ENCODE measurements around the gene TRAIP.
"Not testable (repeated sequence)": the region's sequence is repeated elsewhere in the genome, so short reads cannot be mapped to it uniquely, and the experiment has no call there.

Gene TRAIP

GRCh38 chr3:49791571-49791970, 64.8 kb downstream of the TRAIP start:
- H3K27ac ChIP-seq (ENCODE audit: low read depth, low read length): no peak overlapping the region
- no peaks in the 10 kb centered on the region for H3K27me3 ChIP-seq (ENCODE audit: control insufficient read depth, insufficient read depth, low read length)
- H3K9ac ChIP-seq (ENCODE audit: low read length): no peak overlapping the region
- no peak overlapping the region for H3K4me3 ChIP-seq (ENCODE audit: low read length)
- peaks cover 6% of the 10 kb centered on the region for H3K4me1 ChIP-seq (ENCODE audit: control insufficient read depth, insufficient read depth, low read length)
- no peaks in the 10 kb centered on the region for H3K36me3 ChIP-seq (ENCODE audit: control insufficient read depth, insufficient read depth, low read length)

GRCh38 chr3:49790626-49791411, 65.5 kb downstream of the TRAIP start:
- Histone ChIP-seq H3K9ac (ENCODE audit: low read length) (no peak overlapping the region), H3K4me1 (ENCODE audit: control insufficient read depth, insufficient read depth, low read length) (peaks cover 6% of the 10 kb centered on the region), H3K36me3 (ENCODE audit: control insufficient read depth, insufficient read depth, low read length) (no peaks in the 10 kb centered on the region), H3K27me3 (ENCODE audit: control insufficient read depth, insufficient read depth, low read length) (no peaks in the 10 kb centered on the region), H3K4me3 (ENCODE audit: low read length) (no peak overlapping the region), H3K27ac (ENCODE audit: low read depth, low read length) (no peak overlapping the region)

GRCh38 chr3:49788056-49788455, 68.3 kb downstream of the TRAIP start:
- Histone ChIP-seq H3K27me3 (ENCODE audit: control insufficient read depth, insufficient read depth, low read length) (no peaks in the 10 kb centered on the region), H3K27ac (ENCODE audit: low read depth, low read length) (no peak overlapping the region), H3K4me3 (ENCODE audit: low read length) (no peak overlapping the region), H3K4me1 (ENCODE audit: control insufficient read depth, insufficient read depth, low read length) (peaks cover 13% of the 10 kb centered on the region), H3K36me3 (ENCODE audit: control insufficient read depth, insufficient read depth, low read length) (no peaks in the 10 kb centered on the region), H3K9ac (ENCODE audit: low read length) (no peak overlapping the region)

- Histone ChIP-seq H3K27ac (ENCODE audit: low read depth, low read length) (no peak overlapping the region), H3K36me3 (ENCODE audit: control insufficient read depth, insufficient read depth, low read length) (no peaks in the 10 kb centered on the region), H3K4me1 (ENCODE audit: control insufficient read depth, insufficient read depth, low read length) (peaks cover 13% of the 10 kb centered on the region), H3K9ac (ENCODE audit: low read length) (no peak overlapping the region), H3K27me3 (ENCODE audit: control insufficient read depth, insufficient read depth, low read length) (no peaks in the 10 kb centered on the region), H3K4me3 (ENCODE audit: low read length) (no peak overlapping the region)
Measured at GRCh38 chr3:49787536-49787935, 68.8 kb downstream of the TRAIP start.

- H3K4me3 ChIP-seq (ENCODE audit: low read length): peak overlapping the region; percentile 85
Measured at GRCh38 chr3:49787182-49787464, 69.2 kb downstream of the TRAIP start.

GRCh38 chr3:49786357-49787181, 69.8 kb downstream of the TRAIP start, which contains the start of gene IP6K1:
TSS of gene IP6K1 (minus strand) at chr3:49786542. CDS start at chr3:49748040, 38,502 bp downstream.
- peaks cover 13% of the 10 kb centered on the region for H3K4me1 ChIP-seq (ENCODE audit: control insufficient read depth, insufficient read depth, low read length)
- H3K27me3 ChIP-seq (ENCODE audit: control insufficient read depth, insufficient read depth, low read length): no peaks in the 10 kb centered on the region
- H3K27ac ChIP-seq (ENCODE audit: low read depth, low read length): peak within 1 kb of the TSS; percentile 98
- peak within 1 kb of the TSS; percentile 85 for H3K4me3 ChIP-seq (ENCODE audit: low read length)
- H3K36me3 ChIP-seq (ENCODE audit: control insufficient read depth, insufficient read depth, low read length): peaks cover 1% of the 10 kb centered on the region
- H3K9ac ChIP-seq (ENCODE audit: low read length): peak within 1 kb of the TSS; percentile 92

More at GRCh38 chr3:49787182-49787464, 69.2 kb downstream of the TRAIP start:
- Histone ChIP-seq H3K4me1 (ENCODE audit: control insufficient read depth, insufficient read depth, low read length) (peaks cover 13% of the 10 kb centered on the region), H3K36me3 (ENCODE audit: control insufficient read depth, insufficient read depth, low read length) (no peaks in the 10 kb centered on the region), H3K27ac (ENCODE audit: low read depth, low read length) (peak overlapping the region; percentile 98), H3K27me3 (ENCODE audit: control insufficient read depth, insufficient read depth, low read length) (no peaks in the 10 kb centered on the region), H3K9ac (ENCODE audit: low read length) (peak overlapping the region; percentile 92)

GRCh38 chr3:49785565-49786356, 70.6 kb downstream of the TRAIP start:
- Histone ChIP-seq H3K27ac (ENCODE audit: low read depth, low read length) (peak overlapping the region; percentile 98), H3K27me3 (ENCODE audit: control insufficient read depth, insufficient read depth, low read length) (no peaks in the 10 kb centered on the region), H3K4me1 (ENCODE audit: control insufficient read depth, insufficient read depth, low read length) (peaks cover 13% of the 10 kb centered on the region), H3K36me3 (ENCODE audit: control insufficient read depth, insufficient read depth, low read length) (peaks cover 6% of the 10 kb centered on the region), H3K9ac (ENCODE audit: low read length) (peak overlapping the region; percentile 28), H3K4me3 (ENCODE audit: low read length) (peak overlapping the region; percentile 66)

GRCh38 chr3:49782277-49782676, 74.1 kb downstream of the TRAIP start:
- H3K4me1 ChIP-seq (ENCODE audit: control insufficient read depth, insufficient read depth, low read length): peaks cover 19% of the 10 kb centered on the region
- H3K27ac ChIP-seq (ENCODE audit: low read depth, low read length); H3K9ac ChIP-seq (ENCODE audit: low read length); H3K36me3 ChIP-seq (ENCODE audit: control insufficient read depth, insufficient read depth, low read length); H3K27me3 ChIP-seq (ENCODE audit: control insufficient read depth, insufficient read depth, low read length); H3K4me3 ChIP-seq (ENCODE audit: low read length): not testable (repeated sequence)

- Histone ChIP-seq H3K9ac (ENCODE audit: low read length) (no peak overlapping the region), H3K4me3 (ENCODE audit: low read length) (no peak overlapping the region), H3K4me1 (ENCODE audit: control insufficient read depth, insufficient read depth, low read length) (peaks cover 13% of the 10 kb centered on the region), H3K36me3 (ENCODE audit: control insufficient read depth, insufficient read depth, low read length) (peaks cover 6% of the 10 kb centered on the region), H3K27ac (ENCODE audit: low read depth, low read length) (no peak overlapping the region), H3K27me3 (ENCODE audit: control insufficient read depth, insufficient read depth, low read length) (no peaks in the 10 kb centered on the region)
Measured at GRCh38 chr3:49781415-49782199, 74.8 kb downstream of the TRAIP start.

GRCh38 chr3:49780975-49781365, 75.4 kb downstream of the TRAIP start:
- H3K4me3 ChIP-seq (ENCODE audit: low read length); H3K27me3 ChIP-seq (ENCODE audit: control insufficient read depth, insufficient read depth, low read length); H3K27ac ChIP-seq (ENCODE audit: low read depth, low read length); H3K36me3 ChIP-seq (ENCODE audit: control insufficient read depth, insufficient read depth, low read length): not testable (repeated sequence)
- peaks cover 13% of the 10 kb centered on the region for H3K4me1 ChIP-seq (ENCODE audit: control insufficient read depth, insufficient read depth, low read length)
- peak overlapping the region; percentile 4 for H3K9ac ChIP-seq (ENCODE audit: low read length)

GRCh38 chr3:49780080-49780974, 76.0 kb downstream of the TRAIP start:
- Histone ChIP-seq H3K27me3 (ENCODE audit: control insufficient read depth, insufficient read depth, low read length) (no peaks in the 10 kb centered on the region), H3K27ac (ENCODE audit: low read depth, low read length) (no peak overlapping the region), H3K9ac (ENCODE audit: low read length) (peak overlapping the region; percentile 4), H3K36me3 (ENCODE audit: control insufficient read depth, insufficient read depth, low read length) (peaks cover 6% of the 10 kb centered on the region), H3K4me3 (ENCODE audit: low read length) (no peak overlapping the region), H3K4me1 (ENCODE audit: control insufficient read depth, insufficient read depth, low read length) (peaks cover 12% of the 10 kb centered on the region)
